Subcutaneous preadipocyte (primary cell): Measurements from ENCODE around the gene LIG3. TPM values are rescaled to one million over a fixed set of nuclear protein-coding genes. Genes with fewer than 3 reads are reported as not detected.

Source experiments
- total RNA-seq: library from RNA; depleted of rRNA; stranded (reverse); fragments of >200 nt; gene quantifications from 2 replicates; pipeline ENCODE4 v1.2.3, GENCODE V29; 2012

LIG3 gene
- 18.0 and 31.9 TPM in 2 replicates for total RNA-seq

GRCh38 chr17:34980353-34980680 lies at the start of gene LIG3:
TSS of gene LIG3 (plus strand) at chr17:34980512. CDS start at chr17:34983006, 2,494 bp downstream.

GRCh38 chr17:34961093-34961911 lies 19.0 kb upstream of the LIG3 start, which contains the start of the genes CCT6B and ZNF830:
TSS of gene CCT6B (minus strand) at chr17:34961460. CDS start at chr17:34961393, 67 bp downstream.
TSS of gene ZNF830 (plus strand) at chr17:34961540. CDS start at chr17:34961567, 27 bp downstream.

Other genes with a start within 250 kb of the LIG3 start
- gene CCT6B, start 19.1 kb upstream of the LIG3 start, total RNA-seq, result 0.37 and 0.78 TPM in 2 replicates
- gene ZNF830, start 19.0 kb upstream of the LIG3 start, total RNA-seq, result 9.4 and 9.6 TPM in 2 replicates
- 21.3 and 26.8 TPM in 2 replicates for gene RFFL, start 83.2 kb downstream of the LIG3 start, total RNA-seq
- gene RAD51D, start 139.3 kb downstream of the LIG3 start, total RNA-seq, result 6.2 and 11.9 TPM in 2 replicates
- gene FNDC8, start 141.1 kb downstream of the LIG3 start, total RNA-seq, result not detected in 2 replicates
- 28.7 and 31.1 TPM in 2 replicates for gene NLE1, start 161.8 kb downstream of the LIG3 start, total RNA-seq
- gene UNC45B, start 167.3 kb downstream of the LIG3 start, total RNA-seq, result not detected in 2 replicates
- not detected in 2 replicates for gene SLC35G3, start 213.9 kb downstream of the LIG3 start, total RNA-seq